B cell (primary cell): ENCODE data around the gene GLI3. TPM values are rescaled to one million over a fixed set of nuclear protein-coding genes. Genes with fewer than 3 reads are reported as not detected.

Experiments used
- ATAC-seq: fragments of 200-7000 bp; cut with Tn5 transposase; one replicate; pipeline ENCODE4 v1.10.0; 2021; ENCODE audit warnings: low read depth, mild to moderate bottlenecking, moderate number of reproducible peaks, moderate library complexity
- CTCF ChIA-PET: fragments of 350-600 bp; sonication (Branson Sonifier 250); formaldehyde crosslinking; loops from one replicate; lab custom pipeline; 2021; ENCODE audit warnings: antibody characterized with exemption, inconsistent platforms; lab: Charles Lee
- POLR2A ChIA-PET: fragments of 350-600 bp; sonication (Branson Sonifier 250); formaldehyde crosslinking; loops from one replicate; lab custom pipeline; 2021; ENCODE audit warnings: antibody characterized with exemption; lab: Charles Lee
- DNase-seq: peaks from one replicate; pipeline ENCODE4 v3.0.0; 2013
- H2AFZ ChIP-seq: 2 replicates; pipeline ENCODE4 v1.6.1; 2012; ENCODE audit warnings: mild to moderate bottlenecking, low read depth, low read length; ENCODE audit not compliant: insufficient read depth, poor library complexity, severe bottlenecking
- H3K27ac ChIP-seq, 2 donors: 1 replicate in 1 of 2; 2 replicates in 1 of 2; pipeline ENCODE4 v1.5.1; 2012 to 2013; ENCODE audit warnings: low read length in 2 of 2, mild to moderate bottlenecking in 2 of 2, moderate library complexity in 1 of 2
- H3K27me3 ChIP-seq, 4 experiments: fragments of 200-600 bp in 1 of 4; sonication (generic) in 1 of 4; replicated peaks in 1 of 4; 1 replicate in 2 of 4; 2 replicates in 2 of 4; pipeline versions ENCODE4 v1.6.1 to v1.7.0; 2013 to 2016; ENCODE audit warnings: low read length in 3 of 4, mild to moderate bottlenecking in 2 of 4, mixed read lengths in 1 of 4, moderate library complexity in 1 of 4; ENCODE audit not compliant: insufficient read depth in 4 of 4, control insufficient read depth in 3 of 4; ENCODE audit errors: control extremely low read depth in 1 of 4
- H3K36me3 ChIP-seq, 2 experiments: replicated peaks in 1 of 2; 1 replicate in 1 of 2; 2 replicates in 1 of 2; pipeline versions ENCODE4 v1.6.1 to v1.7.1; 2013; ENCODE audit warnings: low read length in 1 of 2; ENCODE audit not compliant: insufficient read depth in 2 of 2, control insufficient read depth in 1 of 2; ENCODE audit errors: control extremely low read depth in 1 of 2, extremely low read depth in 1 of 2
- H3K4me1 ChIP-seq, 2 donors: fragments of 200-600 bp in 1 of 2; sonication (generic) in 1 of 2; 1 replicate in 1 of 2; 2 replicates in 1 of 2; pipeline versions ENCODE4 v1.5.1 to v1.6.1; 2013 to 2017; ENCODE audit warnings: low read length in 2 of 2; ENCODE audit not compliant: control insufficient read depth in 2 of 2, insufficient read depth in 2 of 2
- H3K4me2 ChIP-seq: replicated peaks from 2 replicates; pipeline ENCODE3; 2012; ENCODE audit warnings: mild to moderate bottlenecking, low read depth, low read length; ENCODE audit not compliant: poor library complexity, severe bottlenecking
- H3K4me3 ChIP-seq, 5 experiments: fragments of 200-600 bp in 1 of 5; sonication (generic) in 1 of 5; 1 replicate in 3 of 5; 2 replicates in 2 of 5; pipeline versions ENCODE4 v1.5.1 to v1.7.0; 2011 to 2016; ENCODE audit warnings: low read length in 4 of 5, mild to moderate bottlenecking in 4 of 5, low read depth in 2 of 5, control low read depth in 1 of 5, moderate library complexity in 1 of 5; ENCODE audit not compliant: insufficient read depth in 1 of 5; ENCODE audit errors: control extremely low read depth in 1 of 5, extremely low read depth in 1 of 5
- H3K79me2 ChIP-seq: fragments of 200-600 bp; sonication (generic); one replicate; pipeline ENCODE4 v1.6.0; 2016; ENCODE audit warnings: low read length; ENCODE audit not compliant: control insufficient read depth, insufficient read depth
- H3K9ac ChIP-seq: fragments of 200-600 bp; sonication (generic); 2 replicates; pipeline ENCODE4 v1.6.1; 2017; ENCODE audit warnings: mild to moderate bottlenecking, low read length, moderate library complexity
- H3K9me3 ChIP-seq, 3 donors: one replicate each; pipeline versions ENCODE4 v1.6.1 to v1.7.1; 2013; ENCODE audit warnings: low read length in 2 of 3; ENCODE audit not compliant: control insufficient read depth in 2 of 3, insufficient read depth in 1 of 3; ENCODE audit errors: control extremely low read depth in 1 of 3
- H4K20me1 ChIP-seq: 2 replicates; pipeline ENCODE4 v1.6.0; 2012; ENCODE audit warnings: mild to moderate bottlenecking, low read length; ENCODE audit not compliant: insufficient read depth, control insufficient read depth, poor library complexity, severe bottlenecking
- H3K27ac Mint-ChIP-seq: one replicate; pipeline ENCODE4 v1.8.0; 2021; ENCODE audit warnings: mixed read lengths
- H3K27me3 Mint-ChIP-seq: one replicate; pipeline ENCODE4 v1.8.0; 2021; ENCODE audit warnings: mixed read lengths
- H3K4me1 Mint-ChIP-seq: one replicate; pipeline ENCODE4 v1.8.0; 2021; ENCODE audit warnings: mixed read lengths
- H3K4me3 Mint-ChIP-seq: one replicate; pipeline ENCODE4 v1.8.0; 2021; ENCODE audit warnings: mixed read lengths
- H3K9me3 Mint-ChIP-seq: one replicate; pipeline ENCODE4 v1.8.0; 2022; ENCODE audit warnings: mixed read lengths; ENCODE audit not compliant: insufficient read depth
- CTCF ChIP-seq: fragments of 200-600 bp; IDR thresholded peaks from one replicate; pipeline ENCODE4 v1.8.0; 2022; ENCODE audit warnings: antibody characterized with exemption, mild to moderate bottlenecking
- EZH2 ChIP-seq: IDR thresholded peaks from 2 replicates; pipeline ENCODE4 v1.6.1; 2012; ENCODE audit warnings: borderline replicate concordance, low read depth, mild to moderate bottlenecking, moderate library complexity, low read length; ENCODE audit not compliant: insufficient read depth, poor library complexity, severe bottlenecking
- WGBS: methylation state at CpG from one replicate; pipeline ENCODE4 v1.1.5; 2013; ENCODE audit warnings: missing lambda C conversion rate; ENCODE audit not compliant: insufficient coverage; 5-methylcytosine and 5-hydroxymethylcytosine counted together
- intact Hi-C: fragments of 100-400 bp; cut with micrococcal nuclease; formaldehyde crosslinking; loops from one replicate; pipeline ENCODE4 v1.10.0; 2022
- polyA plus RNA-seq: library from polyadenylated mRNA; depleted of rRNA; stranded (reverse); fragments of >200 nt; gene quantifications from 2 replicates; pipeline ENCODE4 v1.2.3, GENCODE V29; 2012
- total RNA-seq, 2 donors: library from RNA; stranded (reverse); fragments of 120-200 nt in 1 of 2; gene quantifications; 1 replicate in 1 of 2; 2 replicates in 1 of 2; pipeline versions ENCODE4 v1.2.3 to v1.2.4, GENCODE V29; 2013 to 2022

The GLI3 gene
- total and polyA plus RNA-seq, 2 donors (not counting 1 experiment from before 2014, with no cell fraction given) = not detected

- Histone ChIP-seq H3K36me3 (no peaks in the 10 kb centered on the region), H3K27ac (no peak overlapping the region), H3K4me1 (no peaks in the 10 kb centered on the region), H3K9me3 (no peaks in the 10 kb centered on the region), H3K4me3 (no peak overlapping the region), H4K20me1 (no peaks in the 10 kb centered on the region), H3K27me3 (peaks cover 0 to 19% (median 16%) of the 10 kb centered on the region in 4 experiments), H3K9ac (no peak overlapping the region), H3K79me2 (no peaks in the 10 kb centered on the region), H2AFZ (no peak overlapping the region), H3K4me2 (no peak overlapping the region)
- TF ChIP-seq CTCF (no peak), EZH2 (no peak)
- Mint-ChIP-seq H3K27me3 (peaks cover 42% of the 10 kb centered on the region), H3K9me3 (no peaks in the 10 kb centered on the region), H3K4me1 (peaks cover 7% of the 10 kb centered on the region), H3K27ac (no peak overlapping the region), H3K4me3 (no peak overlapping the region)
- POLR2A ChIA-PET = no interaction called here
- no CpG with 5 or more reads among the region's 5 CpGs for WGBS
- intact Hi-C loops = no loop called here
- ATAC-seq (no peak), DNase-seq (no peak)
- CTCF ChIA-PET = no interaction called here
These were observed 10.6 kb downstream of the GLI3 start for GRCh38 chr7:42226354-42226941.

- H3K4me1 ChIP-seq = no peaks in the 10 kb centered on the region
- H3K9me3 ChIP-seq = no peaks in the 10 kb centered on the region
- no peaks in the 10 kb centered on the region for H3K79me2 ChIP-seq
- H3K4me3 ChIP-seq = no peak overlapping the region
- H3K9me3 Mint-ChIP-seq = no peaks in the 10 kb centered on the region
- H3K27me3 Mint-ChIP-seq = peaks cover 42% of the 10 kb centered on the region
- ATAC-seq (no peak), DNase-seq (no peak)
- POLR2A ChIA-PET = no interaction called here
- H3K4me2 ChIP-seq = no peak overlapping the region
- no peak overlapping the region for H3K27ac ChIP-seq
- H4K20me1 ChIP-seq = no peaks in the 10 kb centered on the region
- CTCF ChIA-PET = no interaction called here
- intact Hi-C loops = no loop called here
- no peak overlapping the region for H3K4me3 Mint-ChIP-seq
- 77% methylated on average over 5 of the region's 8 CpGs for WGBS
- no peak overlapping the region for H3K27ac Mint-ChIP-seq
- TF ChIP-seq EZH2 (no peak), CTCF (no peak)
- no peaks in the 10 kb centered on the region for H3K36me3 ChIP-seq
- no peak overlapping the region for H2AFZ ChIP-seq
- H3K4me1 Mint-ChIP-seq = peaks cover 7% of the 10 kb centered on the region
- H3K9ac ChIP-seq = no peak overlapping the region
- peaks cover 0 to 16% (median 11%) of the 10 kb centered on the region in 4 experiments for H3K27me3 ChIP-seq
These were observed 12.5 kb downstream of the GLI3 start for GRCh38 chr7:42224391-42225003.
